NCI-H748 (cell line): ENCODE results near the gene EDEM3.

Experiments used
- DNase-seq: peaks from one replicate; lab custom pipeline; 2025; ENCODE audit not compliant: unreplicated experiment; lab: John Stamatoyannopoulos, UW

Gene EDEM3

GRCh38 chr1:184673305-184673704 is 81.4 kb downstream of the EDEM3 start:
- DNase-seq: no peak

GRCh38 chr1:184672013-184672726 is 82.5 kb downstream of the EDEM3 start:
- peak; percentile 3 for DNase-seq

GRCh38 chr1:184669391-184669790 is 85.3 kb downstream of the EDEM3 start:
- no peak for DNase-seq

GRCh38 chr1:184665360-184665759 is 89.3 kb downstream of the EDEM3 start:
- DNase-seq: no peak

GRCh38 chr1:184664661-184665060 is 90.0 kb downstream of the EDEM3 start:
- no peak for DNase-seq

- DNase-seq: no peak
These were observed 90.5 kb downstream of the EDEM3 start for GRCh38 chr1:184664042-184664660.

- DNase-seq: no peak
These were observed 92.9 kb downstream of the EDEM3 start for GRCh38 chr1:184661801-184662200.

- no peak for DNase-seq
These were observed 94.0 kb downstream of the EDEM3 start for GRCh38 chr1:184660462-184661191.

GRCh38 chr1:184658055-184658454 is 96.6 kb downstream of the EDEM3 start:
- no peak for DNase-seq

- DNase-seq: no peak
These were observed 98.4 kb downstream of the EDEM3 start for GRCh38 chr1:184656221-184656620.

- no peak for DNase-seq
These were observed 99.5 kb downstream of the EDEM3 start for GRCh38 chr1:184655185-184655584.

GRCh38 chr1:184650177-184650866 is 104.3 kb downstream of the EDEM3 start:
- no peak for DNase-seq

GRCh38 chr1:184649451-184649888 is 105.2 kb downstream of the EDEM3 start:
- DNase-seq: no peak

GRCh38 chr1:184648856-184649201 is 105.8 kb downstream of the EDEM3 start:
- DNase-seq: no peak

- DNase-seq: no peak
These were observed 106.3 kb downstream of the EDEM3 start for GRCh38 chr1:184648160-184648855.

- no peak for DNase-seq
These were observed 107.2 kb downstream of the EDEM3 start for GRCh38 chr1:184647471-184647870.

- no peak for DNase-seq
These were observed 107.8 kb downstream of the EDEM3 start for GRCh38 chr1:184646824-184647223.

GRCh38 chr1:184646178-184646701 is 108.4 kb downstream of the EDEM3 start:
- DNase-seq: no peak

GRCh38 chr1:184644771-184645170 is 109.9 kb downstream of the EDEM3 start:
- DNase-seq: no peak

GRCh38 chr1:184643661-184644060 is 111.0 kb downstream of the EDEM3 start:
- DNase-seq: no peak

- no peak for DNase-seq
These were observed 112.8 kb downstream of the EDEM3 start for GRCh38 chr1:184641894-184642293.
